ENCODE measurements around the gene FLVCR2.

The FLVCR2 gene

GRCh38 chr14:75607842-75608640, 29.6 kb downstream of the FLVCR2 start:
- no peak for TF ChIP-seq CTCF (IDR thresholded peaks at IDR 0.05)

- no peak for TF ChIP-seq CTCF (IDR thresholded peaks at IDR 0.05)
Observed at GRCh38 chr14:75609116-75609515, 30.7 kb downstream of the FLVCR2 start.

GRCh38 chr14:75609606-75610475, 31.4 kb downstream of the FLVCR2 start:
- TF ChIP-seq CTCF (IDR thresholded peaks at IDR 0.05), result no peak

DNA sequence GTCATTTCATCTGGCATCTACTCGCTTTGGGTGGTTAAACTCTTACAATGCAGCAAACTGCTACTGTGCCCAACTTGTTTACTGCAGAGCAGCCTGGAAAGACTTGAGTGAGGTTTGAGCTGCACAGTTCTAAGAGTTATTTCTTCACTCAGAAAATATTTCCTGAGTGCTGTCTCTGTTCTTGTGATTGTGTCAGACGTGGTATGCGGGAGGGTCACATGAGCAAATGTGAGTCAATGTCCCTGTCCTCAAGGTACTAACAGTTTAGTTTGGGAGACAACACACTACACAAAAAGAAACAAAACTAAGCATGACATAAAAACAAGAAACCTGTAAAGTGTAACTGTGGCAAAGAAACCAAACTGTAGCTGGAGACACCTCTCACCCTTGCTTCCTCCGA, 32.4 kb downstream of the FLVCR2 start:
- TF ChIP-seq CTCF (IDR thresholded peaks at IDR 0.05), result no peak

GRCh38 chr14:75612157-75612556, 33.7 kb downstream of the FLVCR2 start:
- TF ChIP-seq CTCF (IDR thresholded peaks at IDR 0.05), result no peak

- no peak for TF ChIP-seq CTCF (IDR thresholded peaks at IDR 0.05)
Observed at GRCh38 chr14:75614179-75614578, 35.8 kb downstream of the FLVCR2 start.

- TF ChIP-seq CTCF (IDR thresholded peaks at IDR 0.05), result no peak
Observed at GRCh38 chr14:75615200-75615599, 36.8 kb downstream of the FLVCR2 start.

Data from LNCAP (cell line).